ENCODE measurements around the gene TFDP2. TPM values are rescaled to one million over a fixed set of nuclear protein-coding genes. Genes with fewer than 3 reads are reported as not detected.

Gene TFDP2
- total and polyA plus RNA-seq, 7 donors = 14.3 to 74.8 (median 52.3) TPM

DNA sequence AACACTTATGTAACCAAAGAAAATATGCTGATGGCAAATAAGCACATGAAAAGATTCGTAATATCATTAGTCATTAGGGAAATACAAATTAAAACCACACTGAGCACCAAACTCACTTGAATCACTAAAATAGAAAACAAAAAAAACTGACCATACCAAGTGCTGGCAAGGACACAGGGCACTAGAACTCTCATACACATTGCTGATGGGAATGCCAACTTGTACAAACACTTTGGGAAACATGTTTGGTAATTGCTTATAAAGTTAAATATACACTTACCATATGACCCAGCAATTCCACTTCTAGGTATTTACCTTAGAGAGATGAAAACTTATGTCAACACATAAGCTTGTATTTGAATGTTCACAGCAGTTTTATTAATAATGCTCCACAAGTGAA lies 95.5 kb downstream of the TFDP2 start:
- Histone ChIP-seq H3K4me3 (no peak overlapping the region), H3K27ac (no peak overlapping the region), H3K9me3 (no peaks in the 10 kb centered on the region), H3K36me3 (no peaks in the 10 kb centered on the region), H3K4me1 (no peaks in the 10 kb centered on the region), H3K27me3 (no peaks in the 10 kb centered on the region)
- 90 to 91% methylated on average over 1 of the region's 1 CpG for WGBS, 2 donors
- no peak for DNase-seq
- intact Hi-C loops (cut with DNase I) = no loop called here
- TF ChIP-seq POLR2AphosphoS5 (IDR thresholded peaks at IDR 0.05) = no peak
- no peak for TF ChIP-seq POLR2A (IDR thresholded peaks at IDR 0.05)
- TF ChIP-seq EP300 (IDR thresholded peaks at IDR 0.05) = no peak
- TF ChIP-seq, protein P1, sequence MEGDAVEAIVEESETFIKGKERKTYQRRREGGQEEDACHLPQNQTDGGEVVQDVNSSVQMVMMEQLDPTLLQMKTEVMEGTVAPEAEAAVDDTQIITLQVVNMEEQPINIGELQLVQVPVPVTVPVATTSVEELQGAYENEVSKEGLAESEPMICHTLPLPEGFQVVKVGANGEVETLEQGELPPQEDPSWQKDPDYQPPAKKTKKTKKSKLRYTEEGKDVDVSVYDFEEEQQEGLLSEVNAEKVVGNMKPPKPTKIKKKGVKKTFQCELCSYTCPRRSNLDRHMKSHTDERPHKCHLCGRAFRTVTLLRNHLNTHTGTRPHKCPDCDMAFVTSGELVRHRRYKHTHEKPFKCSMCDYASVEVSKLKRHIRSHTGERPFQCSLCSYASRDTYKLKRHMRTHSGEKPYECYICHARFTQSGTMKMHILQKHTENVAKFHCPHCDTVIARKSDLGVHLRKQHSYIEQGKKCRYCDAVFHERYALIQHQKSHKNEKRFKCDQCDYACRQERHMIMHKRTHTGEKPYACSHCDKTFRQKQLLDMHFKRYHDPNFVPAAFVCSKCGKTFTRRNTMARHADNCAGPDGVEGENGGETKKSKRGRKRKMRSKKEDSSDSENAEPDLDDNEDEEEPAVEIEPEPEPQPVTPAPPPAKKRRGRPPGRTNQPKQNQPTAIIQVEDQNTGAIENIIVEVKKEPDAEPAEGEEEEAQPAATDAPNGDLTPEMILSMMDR (IDR thresholded peaks at IDR 0.05) = no peak

DNA sequence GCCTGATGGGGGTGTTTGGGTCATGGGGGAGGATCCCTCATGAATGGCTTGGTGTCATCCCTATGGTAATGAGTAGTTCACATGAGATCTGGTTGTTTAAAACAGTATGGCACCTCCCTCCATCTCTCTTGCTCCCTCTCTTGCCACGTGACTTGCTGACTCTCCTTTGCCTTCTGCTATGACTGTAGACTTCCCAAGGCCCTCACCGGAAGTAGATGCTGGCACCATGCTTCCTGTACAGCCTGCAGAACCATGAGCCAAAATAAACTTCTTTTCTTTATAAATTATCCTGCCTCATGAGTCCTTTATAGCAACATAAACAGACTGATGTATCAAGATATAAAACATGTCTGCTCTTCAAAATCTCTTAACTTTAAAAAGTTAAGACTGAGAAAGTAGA lies 96.1 kb downstream of the TFDP2 start:
- no peaks in the 10 kb centered on the region for H3K4me1 ChIP-seq
- H3K4me3 ChIP-seq = no peak overlapping the region
- H3K9me3 ChIP-seq = no peaks in the 10 kb centered on the region
- H3K27ac ChIP-seq = no peak overlapping the region
- TF ChIP-seq, protein P1 (IDR thresholded peaks at IDR 0.05) = no peak
- TF ChIP-seq POLR2A (IDR thresholded peaks at IDR 0.05) (no peak), POLR2AphosphoS5 (IDR thresholded peaks at IDR 0.05) (no peak), EP300 (IDR thresholded peaks at IDR 0.05) (no peak)
- intact Hi-C loops (cut with DNase I) = no loop called here
- H3K36me3 ChIP-seq = no peaks in the 10 kb centered on the region
- no peak for DNase-seq
- WGBS, 2 donors = 62 to 90% methylated on average over 2 of the region's 2 CpGs
- H3K27me3 ChIP-seq = no peaks in the 10 kb centered on the region

DNA sequence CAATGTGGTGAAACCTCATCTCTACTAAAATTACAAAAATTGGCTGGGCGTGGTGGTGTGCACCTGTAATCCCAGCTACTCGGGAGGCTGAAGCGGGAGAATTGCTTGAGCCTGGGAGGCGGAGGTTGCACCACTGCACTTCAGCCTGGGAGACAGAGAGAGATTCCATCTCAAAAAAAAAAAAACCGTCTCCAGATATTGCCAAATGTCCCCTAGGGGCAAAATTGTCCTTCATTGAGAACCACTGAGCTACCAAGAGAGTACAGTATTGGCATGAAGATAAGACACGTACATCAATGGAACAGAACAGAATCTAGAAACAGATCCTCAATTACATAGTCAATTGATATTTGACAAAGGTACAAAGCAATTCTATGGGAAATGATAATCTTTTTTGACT lies 98.0 kb downstream of the TFDP2 start:
- intact Hi-C loops (cut with DNase I) = no loop called here
- Histone ChIP-seq H3K27ac (no peak overlapping the region), H3K9me3 (no peaks in the 10 kb centered on the region), H3K27me3 (no peaks in the 10 kb centered on the region), H3K36me3 (no peaks in the 10 kb centered on the region), H3K4me1 (no peaks in the 10 kb centered on the region), H3K4me3 (no peak overlapping the region)
- DNase-seq = no peak
- no peak for TF ChIP-seq EP300 (IDR thresholded peaks at IDR 0.05)
- TF ChIP-seq, protein P1 (IDR thresholded peaks at IDR 0.05) = no peak
- TF ChIP-seq POLR2AphosphoS5 (IDR thresholded peaks at IDR 0.05) = no peak
- no peak for TF ChIP-seq POLR2A (IDR thresholded peaks at IDR 0.05)
- 91 to 97% methylated on average over 6 of the region's 6 CpGs for WGBS, 2 donors

DNA sequence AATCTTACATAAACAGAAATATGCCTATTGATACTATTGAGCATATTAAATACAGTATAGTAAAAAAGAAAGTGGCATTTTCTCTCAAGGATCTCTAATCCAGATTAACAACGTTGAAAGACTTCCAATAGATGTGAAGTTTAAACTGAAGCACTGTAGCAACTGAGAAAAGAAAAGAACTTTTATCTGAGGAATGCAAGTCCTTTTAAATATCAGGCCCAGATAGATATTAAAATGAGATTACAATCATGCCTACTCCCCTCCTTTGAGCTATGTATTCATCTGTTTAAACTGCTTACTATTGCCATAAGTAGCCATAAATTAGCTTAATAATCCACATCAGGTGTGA lies 102.3 kb downstream of the TFDP2 start:
- 45 to 59% methylated on average over 1 of the region's 1 CpG for WGBS, 2 donors
- no peaks in the 10 kb centered on the region for H3K27me3 ChIP-seq
- no peak overlapping the region for H3K4me3 ChIP-seq
- H3K4me1 ChIP-seq = no peaks in the 10 kb centered on the region
- H3K27ac ChIP-seq = no peak overlapping the region
- H3K9me3 ChIP-seq = no peaks in the 10 kb centered on the region
- intact Hi-C loops (cut with DNase I) = no loop called here
- no peak for DNase-seq
- H3K36me3 ChIP-seq = no peaks in the 10 kb centered on the region
- no peak for TF ChIP-seq EP300 (IDR thresholded peaks at IDR 0.05)
- TF ChIP-seq POLR2A (IDR thresholded peaks at IDR 0.05) = no peak
- TF ChIP-seq, protein P1 (IDR thresholded peaks at IDR 0.05) = no peak
- TF ChIP-seq POLR2AphosphoS5 (IDR thresholded peaks at IDR 0.05) = no peak

DNA sequence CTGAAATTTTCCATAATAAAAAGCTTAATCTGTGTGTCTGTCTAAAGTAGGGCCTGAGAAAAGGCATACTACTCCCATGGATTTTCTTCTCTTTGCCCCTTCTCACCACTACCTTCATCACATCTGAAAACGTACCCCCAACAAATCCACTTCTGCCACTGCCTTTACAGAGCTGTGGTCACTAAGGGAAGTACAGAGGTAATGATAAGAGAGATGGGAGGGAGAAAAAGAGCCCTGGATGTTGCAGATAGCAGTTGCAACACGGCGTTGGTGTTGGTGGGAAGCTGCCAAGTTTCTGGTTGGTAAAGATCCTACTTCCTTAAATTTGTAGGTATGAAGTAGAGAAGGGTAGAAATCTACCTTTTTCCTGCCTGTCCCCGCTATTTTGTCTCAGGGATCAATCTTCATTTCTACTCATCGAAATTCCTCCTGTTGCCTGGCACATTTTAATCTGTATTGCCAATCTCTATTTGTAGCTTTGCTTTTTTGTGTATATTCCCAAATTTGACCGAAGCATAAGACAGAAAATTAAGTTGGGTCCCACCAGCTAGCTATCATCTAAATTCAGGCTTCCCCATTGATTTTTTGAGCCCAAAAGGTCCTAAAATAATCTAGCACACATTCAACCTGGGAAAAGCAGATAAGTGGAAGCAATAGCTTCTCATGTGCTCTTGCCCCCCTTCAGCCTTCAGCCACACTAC lies 102.9 kb downstream of the TFDP2 start:
- Histone ChIP-seq H3K27me3 (no peaks in the 10 kb centered on the region), H3K4me1 (no peaks in the 10 kb centered on the region), H3K36me3 (no peaks in the 10 kb centered on the region), H3K9me3 (no peaks in the 10 kb centered on the region), H3K27ac (no peak overlapping the region), H3K4me3 (no peak overlapping the region)
- 60 to 76% methylated on average over 6 of the region's 6 CpGs for WGBS, 2 donors
- TF ChIP-seq, protein P1 (IDR thresholded peaks at IDR 0.05) = no peak
- TF ChIP-seq EP300 (IDR thresholded peaks at IDR 0.05) (no peak), POLR2A (IDR thresholded peaks at IDR 0.05) (no peak), POLR2AphosphoS5 (IDR thresholded peaks at IDR 0.05) (no peak)
- intact Hi-C loops (cut with DNase I) = no loop called here
- DNase-seq = no peak
